GM12891 (cell line): ENCODE results near the gene IMPG1.
"Not testable (repeated sequence)": the region's sequence is repeated elsewhere in the genome, so short reads cannot be mapped to it uniquely, and the experiment has no call there.

Source experiments
- DNase-seq: peaks from one replicate; pipeline ENCODE4 v3.0.0; 2011; ENCODE audit warnings: low spot score; ENCODE audit not compliant: insufficient read length
- FAIRE-seq: peaks from 2 replicates; lab custom pipeline; 2011; peaks lifted over from hg19 to GRCh38; lab: Jason Lieb, UNC
- PAX5 ChIP-seq: IDR thresholded peaks from 2 replicates; pipeline ENCODE4 v1.6.1; 2011; ENCODE audit warnings: low read length, moderate library complexity, mild to moderate bottlenecking; ENCODE audit not compliant: insufficient read depth, severe bottlenecking
- POLR2A ChIP-seq: IDR thresholded peaks from 2 replicates; pipeline ENCODE4 v1.6.1; 2011; ENCODE audit warnings: low read depth, low read length, control low read depth
- POLR2AphosphoS5 ChIP-seq: IDR thresholded peaks from 2 replicates; pipeline ENCODE4 v1.6.1; 2011; ENCODE audit warnings: low read depth, low read length, control low read depth
- POU2F2 ChIP-seq: IDR thresholded peaks from 2 replicates; pipeline ENCODE4 v1.6.1; 2011; ENCODE audit warnings: low read depth, mild to moderate bottlenecking, control low read depth, low read length, moderate library complexity
- SPI1 ChIP-seq: IDR thresholded peaks from 2 replicates; pipeline ENCODE4 v1.6.1; 2011; ENCODE audit warnings: low read depth, low read length, control low read depth
- TAF1 ChIP-seq: IDR thresholded peaks from 2 replicates; pipeline ENCODE4 v1.6.1; 2011; ENCODE audit warnings: low read depth, low read length, control low read depth

IMPG1 gene

GRCh38 chr6:75933387-75933975, 139.0 kb downstream of the IMPG1 start:
- no peak for FAIRE-seq
- TF ChIP-seq POU2F2 (no peak), POLR2A (no peak), TAF1 (no peak), PAX5 (no peak), SPI1 (no peak), POLR2AphosphoS5 (no peak)
- DNase-seq, result no peak

GRCh38 chr6:75932067-75932466, 140.4 kb downstream of the IMPG1 start:
- DNase-seq (no peak), FAIRE-seq (no peak)

GRCh38 chr6:75931011-75931680, 141.3 kb downstream of the IMPG1 start:
- DNase-seq, result no peak
- no peak for FAIRE-seq

More at GRCh38 chr6:75932067-75932466, 140.4 kb downstream of the IMPG1 start:
- TF ChIP-seq POLR2A (no peak), PAX5 (no peak), POLR2AphosphoS5 (no peak), TAF1 (no peak), POU2F2 (no peak), SPI1 (no peak)

GRCh38 chr6:75926293-75927168, 145.9 kb downstream of the IMPG1 start:
- DNase-seq, result no peak
- TF ChIP-seq POU2F2 (no peak), SPI1 (0 out of 2 replicates have a peak, but pooled peaks have one; percentile 34)
- no peak for FAIRE-seq

More at GRCh38 chr6:75931011-75931680, 141.3 kb downstream of the IMPG1 start:
- TF ChIP-seq SPI1 (no peak), POU2F2 (no peak)

GRCh38 chr6:75922226-75922625, 150.2 kb downstream of the IMPG1 start:
- no peak for FAIRE-seq
- no peak for DNase-seq
- TF ChIP-seq TAF1 (no peak), SPI1 (no peak), POLR2AphosphoS5 (no peak), PAX5 (no peak)

- DNase-seq, result no peak
- TF ChIP-seq POLR2A (no peak), POLR2AphosphoS5 (no peak)
- no peak for FAIRE-seq
Observed at GRCh38 chr6:75913040-75913439, 159.4 kb downstream of the IMPG1 start.

- TF ChIP-seq TAF1, result no peak
- no peak for FAIRE-seq
- no peak for DNase-seq
Observed at GRCh38 chr6:75907444-75907843, 165.0 kb downstream of the IMPG1 start.

- TF ChIP-seq POLR2AphosphoS5, result no peak
- no peak for TF ChIP-seq TAF1
- TF ChIP-seq PAX5, result no peak
- TF ChIP-seq POLR2A, result no peak
- TF ChIP-seq SPI1, result no peak
- TF ChIP-seq POU2F2, result no peak
- no peak for FAIRE-seq
- DNase-seq, result no peak
Observed at GRCh38 chr6:75906871-75907270, 165.6 kb downstream of the IMPG1 start.

GRCh38 chr6:75905129-75905528, 167.3 kb downstream of the IMPG1 start:
- FAIRE-seq, DNase-seq: not testable (repeated sequence)

GRCh38 chr6:75900216-75900615, 172.2 kb downstream of the IMPG1 start:
- not testable (repeated sequence) for FAIRE-seq, DNase-seq

- FAIRE-seq, result no peak
- TF ChIP-seq PAX5 (no peak), POU2F2 (no peak), POLR2AphosphoS5 (no peak)
- no peak for DNase-seq
Observed at GRCh38 chr6:75896526-75896925, 175.9 kb downstream of the IMPG1 start.
